ENCODE measurements around the gene FAM3C.

Gene FAM3C

GRCh38 chr7:121410829-121411596, 14.9 kb upstream of the FAM3C start:
- no peak for DNase-seq (ENCODE audit: low read depth)

GRCh38 chr7:121406944-121407343, 10.8 kb upstream of the FAM3C start:
- no peak for DNase-seq (ENCODE audit: low read depth)

GRCh38 chr7:121406461-121406860, 10.4 kb upstream of the FAM3C start:
- DNase-seq (ENCODE audit: low read depth): no peak

- no peak for DNase-seq (ENCODE audit: low read depth)
Observed at GRCh38 chr7:121404348-121404747, 8.2 kb upstream of the FAM3C start.

GRCh38 chr7:121402701-121403100, 6.6 kb upstream of the FAM3C start:
- DNase-seq (ENCODE audit: low read depth): no peak

- no peak for DNase-seq (ENCODE audit: low read depth)
Observed at GRCh38 chr7:121401896-121402295, 5.8 kb upstream of the FAM3C start.

GRCh38 chr7:121398246-121398645, 2.1 kb upstream of the FAM3C start:
- DNase-seq (ENCODE audit: low read depth): no peak

GRCh38 chr7:121397822-121398221, 1.7 kb upstream of the FAM3C start:
- DNase-seq (ENCODE audit: low read depth): no peak

GRCh38 chr7:121397361-121397760, 1.3 kb upstream of the FAM3C start:
- no peak for DNase-seq (ENCODE audit: low read depth)

- DNase-seq (ENCODE audit: low read depth): peak; percentile 38
Observed at GRCh38 chr7:121395494-121395960, 581 bp downstream of the FAM3C start.

GRCh38 chr7:121394709-121395140, 1.4 kb downstream of the FAM3C start:
- DNase-seq (ENCODE audit: low read depth): no peak

GRCh38 chr7:121393005-121393366, 3.1 kb downstream of the FAM3C start:
- no peak for DNase-seq (ENCODE audit: low read depth)

- no peak for DNase-seq (ENCODE audit: low read depth)
Observed at GRCh38 chr7:121392277-121393004, 3.7 kb downstream of the FAM3C start.

- no peak for DNase-seq (ENCODE audit: low read depth)
Observed at GRCh38 chr7:121391686-121392085, 4.4 kb downstream of the FAM3C start.

- DNase-seq (ENCODE audit: low read depth): no peak
Observed at GRCh38 chr7:121390617-121391016, 5.5 kb downstream of the FAM3C start.

GRCh38 chr7:121390109-121390508, 6.0 kb downstream of the FAM3C start:
- DNase-seq (ENCODE audit: low read depth): no peak

- no peak for DNase-seq (ENCODE audit: low read depth)
Observed at GRCh38 chr7:121388950-121389349, 7.2 kb downstream of the FAM3C start.

GRCh38 chr7:121385800-121386179, 10.3 kb downstream of the FAM3C start:
- DNase-seq (ENCODE audit: low read depth): no peak

GRCh38 chr7:121385056-121385799, 10.9 kb downstream of the FAM3C start:
- DNase-seq (ENCODE audit: low read depth): no peak

- no peak for DNase-seq (ENCODE audit: low read depth)
Observed at GRCh38 chr7:121384265-121384664, 11.8 kb downstream of the FAM3C start.

- DNase-seq (ENCODE audit: low read depth): no peak
Observed at GRCh38 chr7:121383235-121383910, 12.7 kb downstream of the FAM3C start.

GRCh38 chr7:121382473-121382872, 13.6 kb downstream of the FAM3C start:
- DNase-seq (ENCODE audit: low read depth): no peak
